Measurements from ENCODE around the gene IRF8. TPM values are rescaled to one million over a fixed set of nuclear protein-coding genes. Genes with fewer than 3 reads are reported as not detected.

Gene IRF8
- total and polyA plus RNA-seq, 2 of the 13 experiments (the other 11 are each of a cell fraction or from before 2014, with no cell fraction given): not detected

DNA sequence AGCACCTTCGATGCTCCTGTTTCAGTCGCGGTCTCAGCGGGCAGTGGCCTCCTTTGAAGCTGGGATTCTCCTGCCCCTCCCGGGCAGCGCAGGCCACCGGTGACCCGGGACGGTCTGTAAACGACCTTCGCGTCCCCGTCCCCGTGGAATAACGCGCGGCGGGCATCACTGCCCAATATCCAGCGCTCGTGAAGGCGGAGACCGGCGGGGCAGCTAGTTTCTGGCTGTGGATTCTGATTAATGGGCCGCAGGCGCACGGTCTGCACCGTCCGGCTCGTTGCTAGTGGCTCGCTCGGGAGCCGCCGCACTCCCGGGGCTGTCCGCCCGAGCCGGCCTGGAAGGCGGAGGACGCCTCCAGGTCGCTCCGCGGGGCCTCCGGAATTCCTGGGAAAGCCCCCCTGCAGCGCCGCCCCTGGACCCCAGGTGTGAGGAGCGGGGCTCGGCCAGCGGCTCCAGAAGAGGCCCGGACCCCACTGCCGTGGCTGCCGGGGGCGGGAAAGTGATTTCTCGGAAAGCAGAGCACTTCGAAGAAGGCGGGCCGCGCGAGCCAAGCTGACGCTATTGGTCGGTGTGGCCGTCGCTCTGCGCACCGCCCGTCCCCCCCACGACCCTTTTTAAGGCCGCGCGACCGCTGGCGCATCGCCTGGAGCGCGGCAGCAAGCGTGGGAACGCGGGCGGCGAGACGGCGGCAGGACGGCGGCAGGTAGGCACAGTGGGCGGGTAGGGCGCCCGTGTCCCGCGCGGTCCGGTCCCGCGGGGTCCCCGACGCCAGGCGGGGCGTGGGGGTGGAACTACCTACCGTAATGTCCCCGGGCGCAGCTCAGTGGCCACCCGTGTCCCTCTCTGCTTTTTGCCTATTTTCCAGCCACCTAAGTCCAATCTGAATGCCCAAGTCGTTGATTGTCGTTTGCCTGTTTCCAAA, at the start of gene IRF8 (continued):
- TF ChIP-seq ZBTB44 (CRISPR knock-in tag; IDR thresholded peaks at IDR 0.05): no peak
- no peak for TF ChIP-seq CHD4 (IDR thresholded peaks at IDR 0.05; ENCODE audit: borderline replicate concordance, low read length)
- no peak for TF ChIP-seq PHF20 (CRISPR knock-in tag; IDR thresholded peaks at IDR 0.05)
- no peak for TF ChIP-seq ISL2 (CRISPR knock-in tag; IDR thresholded peaks at IDR 0.05)
- TF ChIP-seq TBL1XR1 (IDR thresholded peaks at IDR 0.05; ENCODE audit: borderline replicate concordance, low read length, partially characterized antibody): no peak
- TF ChIP-seq ZNF788 (CRISPR knock-in tag; IDR thresholded peaks at IDR 0.05; ENCODE audit: borderline replicate concordance): no peak
- TF ChIP-seq SRF (IDR thresholded peaks at IDR 0.05; ENCODE audit: low read depth, low read length): no peak
- TF ChIP-seq MTF1 (CRISPR knock-in tag; IDR thresholded peaks at IDR 0.05): no peak
- TF ChIP-seq, protein P1, sequence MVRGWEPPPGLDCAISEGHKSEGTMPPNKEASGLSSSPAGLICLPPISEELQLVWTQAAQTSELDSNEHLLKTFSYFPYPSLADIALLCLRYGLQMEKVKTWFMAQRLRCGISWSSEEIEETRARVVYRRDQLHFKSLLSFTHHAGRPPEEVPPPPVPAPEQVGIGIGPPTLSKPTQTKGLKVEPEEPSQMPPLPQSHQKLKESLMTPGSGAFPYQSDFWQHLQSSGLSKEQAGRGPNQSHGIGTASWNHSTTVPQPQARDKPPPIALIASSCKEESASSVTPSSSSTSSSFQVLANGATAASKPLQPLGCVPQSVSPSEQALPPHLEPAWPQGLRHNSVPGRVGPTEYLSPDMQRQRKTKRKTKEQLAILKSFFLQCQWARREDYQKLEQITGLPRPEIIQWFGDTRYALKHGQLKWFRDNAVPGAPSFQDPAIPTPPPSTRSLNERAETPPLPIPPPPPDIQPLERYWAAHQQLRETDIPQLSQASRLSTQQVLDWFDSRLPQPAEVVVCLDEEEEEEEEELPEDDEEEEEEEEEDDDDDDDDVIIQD (CRISPR knock-in tag; IDR thresholded peaks at IDR 0.05; ENCODE audit: low read depth): no peak
- no peak for TF ChIP-seq GFI1 (CRISPR knock-in tag; IDR thresholded peaks at IDR 0.05; ENCODE audit: borderline replicate concordance)
- TF ChIP-seq ZNF609 (CRISPR knock-in tag; IDR thresholded peaks at IDR 0.05; ENCODE audit: borderline replicate concordance): no peak
- no peak for TF ChIP-seq HOXA5 (CRISPR knock-in tag; IDR thresholded peaks at IDR 0.05)
- TF ChIP-seq, protein P2, sequence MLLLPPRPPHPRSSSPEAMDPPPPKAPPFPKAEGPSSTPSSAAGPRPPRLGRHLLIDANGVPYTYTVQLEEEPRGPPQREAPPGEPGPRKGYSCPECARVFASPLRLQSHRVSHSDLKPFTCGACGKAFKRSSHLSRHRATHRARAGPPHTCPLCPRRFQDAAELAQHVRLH (CRISPR knock-in tag; IDR thresholded peaks at IDR 0.05; ENCODE audit: borderline replicate concordance, low read depth): no peak
- no peak for TF ChIP-seq IRF9 (CRISPR knock-in tag; IDR thresholded peaks at IDR 0.05; ENCODE audit: borderline replicate concordance)
- TF ChIP-seq ELF4 (CRISPR knock-in tag; IDR thresholded peaks at IDR 0.05; ENCODE audit: borderline replicate concordance): no peak
- TF ChIP-seq CBX2 (IDR thresholded peaks at IDR 0.05; ENCODE audit: low read depth, low read length): no peak; the same call in 1 of the 2 replicates
- TF ChIP-seq CBX2 (CRISPR knock-in tag; IDR thresholded peaks at IDR 0.05; ENCODE audit: low read depth): 0 out of 2 replicates have a peak, but pooled peaks have one; percentile 42
- TF ChIP-seq ZNF589 (CRISPR knock-in tag; conservative IDR thresholded peaks at IDR 0.05): no peak
- TF ChIP-seq ZNF431 (CRISPR knock-in tag; IDR thresholded peaks at IDR 0.05; ENCODE audit: borderline replicate concordance, low read depth): no peak

Data from HepG2 (cell line).